ENCODE data around the gene RASSF5. TPM values are rescaled to one million over a fixed set of nuclear protein-coding genes. Genes with fewer than 3 reads are reported as not detected.

The RASSF5 gene
- total and polyA plus RNA-seq, 2 of the 13 experiments (the other 11 are each of a cell fraction or from before 2014, with no cell fraction given) = 0.18 to 0.40 TPM

DNA sequence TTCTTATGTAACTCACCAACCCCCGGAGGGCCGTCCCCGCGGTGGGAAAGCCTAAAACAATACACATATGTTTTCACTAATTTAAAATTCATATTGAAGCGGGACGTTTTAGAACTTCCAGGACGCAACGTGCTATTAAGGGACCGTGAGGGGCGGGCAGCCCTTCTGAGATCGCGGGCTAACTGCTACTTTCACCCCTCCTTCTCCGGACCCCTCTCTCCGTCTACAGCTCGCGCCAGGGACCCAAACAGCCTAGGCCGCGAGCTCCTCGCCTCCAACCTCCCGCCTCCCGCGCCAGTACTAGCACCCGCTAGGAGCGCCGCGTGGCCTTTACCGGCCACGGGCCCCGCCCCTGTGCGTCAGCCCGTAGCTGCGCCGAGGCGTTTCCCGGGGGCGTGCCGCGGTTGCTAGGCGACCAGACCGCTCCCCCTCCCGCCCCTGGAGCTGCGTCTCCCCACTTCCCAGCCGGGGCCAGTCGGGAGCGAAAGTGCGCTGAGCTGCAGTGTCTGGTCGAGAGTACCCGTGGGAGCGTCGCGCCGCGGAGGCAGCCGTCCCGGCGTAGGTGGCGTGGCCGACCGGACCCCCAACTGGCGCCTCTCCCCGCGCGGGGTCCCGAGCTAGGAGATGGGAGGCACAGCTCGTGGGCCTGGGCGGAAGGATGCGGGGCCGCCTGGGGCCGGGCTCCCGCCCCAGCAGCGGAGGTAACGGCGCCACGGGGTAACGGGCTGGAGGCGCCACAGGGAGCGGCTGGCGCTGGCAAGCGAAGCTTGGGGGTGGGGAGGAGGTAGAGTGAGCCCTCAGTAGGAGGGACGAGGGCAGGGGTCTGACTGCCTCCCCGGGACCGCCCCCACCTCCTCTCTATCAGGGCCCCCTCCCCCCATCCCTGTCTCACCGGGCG, 128.0 kb downstream of the RASSF5 start, which contains the start of gene DYRK3 (continued):
- TF ChIP-seq, protein P1, sequence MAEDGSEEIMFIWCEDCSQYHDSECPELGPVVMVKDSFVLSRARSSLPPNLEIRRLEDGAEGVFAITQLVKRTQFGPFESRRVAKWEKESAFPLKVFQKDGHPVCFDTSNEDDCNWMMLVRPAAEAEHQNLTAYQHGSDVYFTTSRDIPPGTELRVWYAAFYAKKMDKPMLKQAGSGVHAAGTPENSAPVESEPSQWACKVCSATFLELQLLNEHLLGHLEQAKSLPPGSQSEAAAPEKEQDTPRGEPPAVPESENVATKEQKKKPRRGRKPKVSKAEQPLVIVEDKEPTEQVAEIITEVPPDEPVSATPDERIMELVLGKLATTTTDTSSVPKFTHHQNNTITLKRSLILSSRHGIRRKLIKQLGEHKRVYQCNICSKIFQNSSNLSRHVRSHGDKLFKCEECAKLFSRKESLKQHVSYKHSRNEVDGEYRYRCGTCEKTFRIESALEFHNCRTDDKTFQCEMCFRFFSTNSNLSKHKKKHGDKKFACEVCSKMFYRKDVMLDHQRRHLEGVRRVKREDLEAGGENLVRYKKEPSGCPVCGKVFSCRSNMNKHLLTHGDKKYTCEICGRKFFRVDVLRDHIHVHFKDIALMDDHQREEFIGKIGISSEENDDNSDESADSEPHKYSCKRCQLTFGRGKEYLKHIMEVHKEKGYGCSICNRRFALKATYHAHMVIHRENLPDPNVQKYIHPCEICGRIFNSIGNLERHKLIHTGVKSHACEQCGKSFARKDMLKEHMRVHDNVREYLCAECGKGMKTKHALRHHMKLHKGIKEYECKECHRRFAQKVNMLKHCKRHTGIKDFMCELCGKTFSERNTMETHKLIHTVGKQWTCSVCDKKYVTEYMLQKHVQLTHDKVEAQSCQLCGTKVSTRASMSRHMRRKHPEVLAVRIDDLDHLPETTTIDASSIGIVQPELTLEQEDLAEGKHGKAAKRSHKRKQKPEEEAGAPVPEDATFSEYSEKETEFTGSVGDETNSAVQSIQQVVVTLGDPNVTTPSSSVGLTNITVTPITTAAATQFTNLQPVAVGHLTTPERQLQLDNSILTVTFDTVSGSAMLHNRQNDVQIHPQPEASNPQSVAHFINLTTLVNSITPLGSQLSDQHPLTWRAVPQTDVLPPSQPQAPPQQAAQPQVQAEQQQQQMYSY (CRISPR knock-in tag; IDR thresholded peaks at IDR 0.05) = no peak
- TF ChIP-seq MTF2 (CRISPR knock-in tag; IDR thresholded peaks at IDR 0.05; ENCODE audit: borderline replicate concordance) (peak; percentile 80; the same call in 1 of the 2 replicates), SP1 (IDR thresholded peaks at IDR 0.05) (no peak), SP1 (CRISPR knock-in tag; IDR thresholded peaks at IDR 0.05) (peak; percentile 85), HNRNPLL (IDR thresholded peaks at IDR 0.05; ENCODE audit: low read depth, low read length, poor library complexity, severe bottlenecking) (peak; percentile 90), ZNF609 (CRISPR knock-in tag; IDR thresholded peaks at IDR 0.05; ENCODE audit: borderline replicate concordance) (0 out of 2 replicates have a peak, but pooled peaks have one; percentile 49), MAF1 (CRISPR knock-in tag; IDR thresholded peaks at IDR 0.05; ENCODE audit: borderline replicate concordance) (no peak; the same call in 1 of the 2 replicates), RFXAP (CRISPR knock-in tag; IDR thresholded peaks at IDR 0.05; ENCODE audit: borderline replicate concordance) (0 out of 2 replicates have a peak, but pooled peaks have one; percentile 13), TCF12 (IDR thresholded peaks at IDR 0.05) (no peak), TCF12 (CRISPR knock-in tag; IDR thresholded peaks at IDR 0.05) (no peak), SMYD3 (CRISPR knock-in tag; IDR thresholded peaks at IDR 0.05) (0 out of 2 replicates have a peak, but pooled peaks have one; percentile 44), NFE2L2 (IDR thresholded peaks at IDR 0.05; ENCODE audit: low read length) (no peak), ZFP36L2 (CRISPR knock-in tag; IDR thresholded peaks at IDR 0.05) (0 out of 2 replicates have a peak, but pooled peaks have one; percentile 44), RBAK (CRISPR knock-in tag; IDR thresholded peaks at IDR 0.05) (no peak), MYNN (CRISPR knock-in tag; IDR thresholded peaks at IDR 0.05; ENCODE audit: low read depth) (no peak; the same call in 1 of the 2 replicates), KMT2B (CRISPR knock-in tag; IDR thresholded peaks at IDR 0.05) (peak; percentile 88), SAP130 (CRISPR knock-in tag; IDR thresholded peaks at IDR 0.05; ENCODE audit: low read depth) (peak; percentile 97), ZNF543 (CRISPR knock-in tag; IDR thresholded peaks at IDR 0.05) (peak; percentile 90; the same call in 1 of the 2 replicates), ZNF512 (CRISPR knock-in tag; IDR thresholded peaks at IDR 0.05) (peak; percentile 40; the same call in 1 of the 2 replicates), MAFK (conservative IDR thresholded peaks at IDR 0.05 in 1 of 2, IDR thresholded peaks at IDR 0.05 in 1 of 2; ENCODE audit: low read length in 2 of 2) (no peak)
